Liver (tissue), 9 donors: ENCODE measurements around the gene ODAD3. TPM values are rescaled to one million over a fixed set of nuclear protein-coding genes. Genes with fewer than 3 reads are reported as not detected.
"Not testable (repeated sequence)": the region's sequence is repeated elsewhere in the genome, so short reads cannot be mapped to it uniquely, and the experiment has no call there.

ENCODE experiments used
- DNase-seq: peaks from one replicate; pipeline ENCODE4 v3.0.0-alpha.2; 2017; ENCODE audit warnings: low spot score
- H3K27ac ChIP-seq, 2 donors: one replicate each; pipeline ENCODE4 v1.7.0; 2013; ENCODE audit warnings: inconsistent platforms in 2 of 2, low read length in 2 of 2, control low read depth in 1 of 2, low read depth in 1 of 2, mild to moderate bottlenecking in 1 of 2
- H3K27me3 ChIP-seq, 4 donors: one replicate each; pipeline versions ENCODE4 v1.6.1 to v1.7.0; 2013; ENCODE audit warnings: low read length in 3 of 4, inconsistent platforms in 1 of 4, mild to moderate bottlenecking in 1 of 4, moderate library complexity in 1 of 4; ENCODE audit not compliant: control insufficient read depth in 4 of 4, insufficient read depth in 4 of 4
- H3K36me3 ChIP-seq, 4 donors: one replicate each; pipeline versions ENCODE4 v1.6.1 to v1.7.0; 2013; ENCODE audit warnings: low read length in 3 of 4, mild to moderate bottlenecking in 3 of 4, low read depth in 1 of 4, moderate library complexity in 1 of 4; ENCODE audit not compliant: control insufficient read depth in 4 of 4, insufficient read depth in 3 of 4
- H3K4me1 ChIP-seq, 4 donors: one replicate each; pipeline versions ENCODE4 v1.6.1 to v1.7.0; 2013; ENCODE audit warnings: low read length in 3 of 4, mild to moderate bottlenecking in 3 of 4, moderate library complexity in 1 of 4; ENCODE audit not compliant: control insufficient read depth in 4 of 4, insufficient read depth in 4 of 4
- H3K4me3 ChIP-seq, 3 donors: one replicate each; pipeline versions ENCODE4 v1.6.1 to v1.7.0; 2013; ENCODE audit warnings: low read length in 3 of 3, control low read depth in 1 of 3, low read depth in 1 of 3, mild to moderate bottlenecking in 1 of 3
- H3K9ac ChIP-seq, 2 donors: one replicate each; pipeline ENCODE4 v1.7.0; 2013; ENCODE audit warnings: low read length in 2 of 2, mild to moderate bottlenecking in 2 of 2, moderate library complexity in 2 of 2, control low read depth in 1 of 2, low read depth in 1 of 2
- H3K9me3 ChIP-seq, 4 donors: one replicate each; pipeline versions ENCODE4 v1.6.1 to v1.7.0; 2013; ENCODE audit warnings: low read length in 3 of 4; ENCODE audit not compliant: control insufficient read depth in 4 of 4
- EGR1 ChIP-seq, 2 donors: IDR thresholded peaks; 2 replicates each; pipeline ENCODE4 v1.6.1; 2016 to 2018; ENCODE audit warnings: antibody characterized with exemption in 2 of 2, low read depth in 2 of 2
- FOXA1 ChIP-seq: IDR thresholded peaks from 2 replicates; pipeline ENCODE4 v1.6.1; 2016; ENCODE audit warnings: antibody characterized with exemption
- FOXA2 ChIP-seq: IDR thresholded peaks from 2 replicates; pipeline ENCODE4 v1.6.1; 2016; ENCODE audit warnings: antibody characterized with exemption
- GABPA ChIP-seq, 2 donors: IDR thresholded peaks in 1 of 2; conservative IDR thresholded peaks in 1 of 2; 2 replicates each; pipeline ENCODE4 v1.6.1; 2016; ENCODE audit warnings: antibody characterized with exemption in 2 of 2, mild to moderate bottlenecking in 1 of 2, moderate library complexity in 1 of 2
- JUND ChIP-seq, 2 donors: IDR thresholded peaks; 2 replicates each; pipeline ENCODE4 v1.6.1; 2016; ENCODE audit warnings: antibody characterized with exemption in 2 of 2
- NR2F2 ChIP-seq: IDR thresholded peaks from 2 replicates; pipeline ENCODE4 v1.6.1; 2016; ENCODE audit warnings: antibody characterized with exemption
- RAD21 ChIP-seq, 2 donors: IDR thresholded peaks; 2 replicates each; pipeline ENCODE4 v1.6.1; 2016; ENCODE audit warnings: antibody characterized with exemption in 2 of 2, mild to moderate bottlenecking in 2 of 2
- RXRA ChIP-seq, 2 donors: IDR thresholded peaks; 2 replicates each; pipeline ENCODE4 v1.6.1; 2017 to 2018; ENCODE audit warnings: antibody characterized with exemption in 2 of 2, mild to moderate bottlenecking in 1 of 2
- SP1 ChIP-seq: IDR thresholded peaks from 2 replicates; pipeline ENCODE4 v1.6.1; 2018; ENCODE audit warnings: antibody characterized with exemption, mild to moderate bottlenecking
- TAF1 ChIP-seq: conservative IDR thresholded peaks from 2 replicates; pipeline ENCODE4 v1.6.1; 2016; ENCODE audit warnings: antibody characterized with exemption, mild to moderate bottlenecking
- YY1 ChIP-seq: IDR thresholded peaks from 2 replicates; pipeline ENCODE4 v1.6.1; 2016; ENCODE audit warnings: antibody characterized with exemption, mild to moderate bottlenecking
- WGBS: extraction: QIAGEN DNeasy Blood & Tissue Kit; methylation state at CpG from one replicate; pipeline ENCODE4 v1.1.7; 2013; 5-methylcytosine and 5-hydroxymethylcytosine counted together
- polyA plus RNA-seq, 2 donors: library from polyadenylated mRNA; stranded (reverse) in 1 of 2; unstranded in 1 of 2; fragments of 200-250 nt in 1 of 2; fragments of >200 nt in 1 of 2; fragmentation: Nextera tagmentation in 1 of 2; extraction: Ambion mirVana in 1 of 2; gene quantifications; one replicate each; pipeline versions ENCODE4 v1.2.1 to v1.2.3, GENCODE V29; 2013 to 2015
- total RNA-seq, 2 donors: library from RNA; depleted of rRNA; stranded (reverse); fragments of >200 nt; gene quantifications; one replicate each; pipeline ENCODE4 v1.2.3, GENCODE V29; 2014
- TF ChIP-seq, protein P1 (sequence below): IDR thresholded peaks from 2 replicates; pipeline ENCODE4 v1.6.1; 2016; ENCODE audit warnings: antibody characterized with exemption
- TF ChIP-seq, protein P2 (sequence below): IDR thresholded peaks from 2 replicates; pipeline ENCODE4 v1.6.1; 2016; ENCODE audit warnings: antibody characterized with exemption, mild to moderate bottlenecking
- TF ChIP-seq, protein P3 (sequence below): IDR thresholded peaks from 2 replicates; pipeline ENCODE4 v1.6.1; 2016; ENCODE audit warnings: antibody characterized with exemption
- TF ChIP-seq, protein P4 (sequence below): IDR thresholded peaks from 2 replicates; pipeline ENCODE4 v1.6.1; 2016; ENCODE audit warnings: antibody characterized with exemption
- TF ChIP-seq, protein P5 (sequence below): fragments of 150-350 bp; IDR thresholded peaks from 2 replicates; pipeline ENCODE4 v1.5.1; 2017; ENCODE audit warnings: improper control_type of control experiment, low read depth, low read length; ENCODE audit not compliant: missing input control
- donor health status: healthy.
- donor health status: healthy.
- donor health status: healthy.
- donor health status: healthy.
- donor health status: healthy.

Gene ODAD3
- total and polyA plus RNA-seq, 4 donors, result 0.08 to 0.46 (median 0.21) TPM; not detected in 1

DNA sequence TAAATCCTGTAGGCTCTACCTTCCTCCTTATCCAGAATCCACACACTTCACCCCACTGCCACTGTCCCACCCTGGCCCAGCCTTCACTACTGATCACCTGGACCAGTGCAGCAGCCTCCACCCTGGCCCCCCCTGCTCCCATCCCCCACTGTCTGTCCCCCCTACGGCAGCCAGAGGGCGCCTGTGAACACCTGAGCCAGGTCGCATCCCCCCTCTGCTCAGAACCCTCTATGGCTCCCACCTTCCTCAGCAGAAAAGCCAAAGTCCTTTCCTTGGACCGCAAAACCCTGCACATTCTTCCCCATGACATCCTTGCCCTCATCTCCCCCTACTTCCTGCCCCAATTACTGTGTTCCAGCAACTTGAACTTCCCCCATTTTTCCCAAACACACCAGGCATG is 25.3 kb upstream of the ODAD3 start:
- WGBS, result 43% methylated on average over 4 of the region's 4 CpGs
- Histone ChIP-seq H3K27me3 (no peaks in the 10 kb centered on the region), H3K4me3 (no peak overlapping the region), H3K27ac (no peak overlapping the region), H3K9ac (no peak overlapping the region), H3K9me3 (no peaks in the 10 kb centered on the region), H3K36me3 (no peaks in the 10 kb centered on the region), H3K4me1 (no peaks in the 10 kb centered on the region)
- TF ChIP-seq, protein P1, sequence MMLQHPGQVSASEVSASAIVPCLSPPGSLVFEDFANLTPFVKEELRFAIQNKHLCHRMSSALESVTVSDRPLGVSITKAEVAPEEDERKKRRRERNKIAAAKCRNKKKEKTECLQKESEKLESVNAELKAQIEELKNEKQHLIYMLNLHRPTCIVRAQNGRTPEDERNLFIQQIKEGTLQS, result no peak
- TF ChIP-seq, protein P2, sequence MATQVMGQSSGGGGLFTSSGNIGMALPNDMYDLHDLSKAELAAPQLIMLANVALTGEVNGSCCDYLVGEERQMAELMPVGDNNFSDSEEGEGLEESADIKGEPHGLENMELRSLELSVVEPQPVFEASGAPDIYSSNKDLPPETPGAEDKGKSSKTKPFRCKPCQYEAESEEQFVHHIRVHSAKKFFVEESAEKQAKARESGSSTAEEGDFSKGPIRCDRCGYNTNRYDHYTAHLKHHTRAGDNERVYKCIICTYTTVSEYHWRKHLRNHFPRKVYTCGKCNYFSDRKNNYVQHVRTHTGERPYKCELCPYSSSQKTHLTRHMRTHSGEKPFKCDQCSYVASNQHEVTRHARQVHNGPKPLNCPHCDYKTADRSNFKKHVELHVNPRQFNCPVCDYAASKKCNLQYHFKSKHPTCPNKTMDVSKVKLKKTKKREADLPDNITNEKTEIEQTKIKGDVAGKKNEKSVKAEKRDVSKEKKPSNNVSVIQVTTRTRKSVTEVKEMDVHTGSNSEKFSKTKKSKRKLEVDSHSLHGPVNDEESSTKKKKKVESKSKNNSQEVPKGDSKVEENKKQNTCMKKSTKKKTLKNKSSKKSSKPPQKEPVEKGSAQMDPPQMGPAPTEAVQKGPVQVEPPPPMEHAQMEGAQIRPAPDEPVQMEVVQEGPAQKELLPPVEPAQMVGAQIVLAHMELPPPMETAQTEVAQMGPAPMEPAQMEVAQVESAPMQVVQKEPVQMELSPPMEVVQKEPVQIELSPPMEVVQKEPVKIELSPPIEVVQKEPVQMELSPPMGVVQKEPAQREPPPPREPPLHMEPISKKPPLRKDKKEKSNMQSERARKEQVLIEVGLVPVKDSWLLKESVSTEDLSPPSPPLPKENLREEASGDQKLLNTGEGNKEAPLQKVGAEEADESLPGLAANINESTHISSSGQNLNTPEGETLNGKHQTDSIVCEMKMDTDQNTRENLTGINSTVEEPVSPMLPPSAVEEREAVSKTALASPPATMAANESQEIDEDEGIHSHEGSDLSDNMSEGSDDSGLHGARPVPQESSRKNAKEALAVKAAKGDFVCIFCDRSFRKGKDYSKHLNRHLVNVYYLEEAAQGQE, result no peak
- TF ChIP-seq JUND (IDR thresholded peaks at IDR 0.05) (no peak), NR2F2 (no peak), YY1 (no peak), GABPA (IDR thresholded peaks at IDR 0.05 in 1 of 2, conservative IDR thresholded peaks at IDR 0.05 in 1 of 2) (no peak), FOXA1 (no peak), EGR1 (IDR thresholded peaks at IDR 0.05; ENCODE audit: low read depth in 2 of 2) (no peak), RXRA (IDR thresholded peaks at IDR 0.05) (no peak)
- TF ChIP-seq, protein P3, sequence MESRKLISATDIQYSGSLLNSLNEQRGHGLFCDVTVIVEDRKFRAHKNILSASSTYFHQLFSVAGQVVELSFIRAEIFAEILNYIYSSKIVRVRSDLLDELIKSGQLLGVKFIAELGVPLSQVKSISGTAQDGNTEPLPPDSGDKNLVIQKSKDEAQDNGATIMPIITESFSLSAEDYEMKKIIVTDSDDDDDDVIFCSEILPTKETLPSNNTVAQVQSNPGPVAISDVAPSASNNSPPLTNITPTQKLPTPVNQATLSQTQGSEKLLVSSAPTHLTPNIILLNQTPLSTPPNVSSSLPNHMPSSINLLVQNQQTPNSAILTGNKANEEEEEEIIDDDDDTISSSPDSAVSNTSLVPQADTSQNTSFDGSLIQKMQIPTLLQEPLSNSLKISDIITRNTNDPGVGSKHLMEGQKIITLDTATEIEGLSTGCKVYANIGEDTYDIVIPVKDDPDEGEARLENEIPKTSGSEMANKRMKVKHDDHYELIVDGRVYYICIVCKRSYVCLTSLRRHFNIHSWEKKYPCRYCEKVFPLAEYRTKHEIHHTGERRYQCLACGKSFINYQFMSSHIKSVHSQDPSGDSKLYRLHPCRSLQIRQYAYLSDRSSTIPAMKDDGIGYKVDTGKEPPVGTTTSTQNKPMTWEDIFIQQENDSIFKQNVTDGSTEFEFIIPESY, result no peak
- TF ChIP-seq, protein P4, sequence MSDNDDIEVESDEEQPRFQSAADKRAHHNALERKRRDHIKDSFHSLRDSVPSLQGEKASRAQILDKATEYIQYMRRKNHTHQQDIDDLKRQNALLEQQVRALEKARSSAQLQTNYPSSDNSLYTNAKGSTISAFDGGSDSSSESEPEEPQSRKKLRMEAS, result no peak
- DNase-seq, result no peak

DNA sequence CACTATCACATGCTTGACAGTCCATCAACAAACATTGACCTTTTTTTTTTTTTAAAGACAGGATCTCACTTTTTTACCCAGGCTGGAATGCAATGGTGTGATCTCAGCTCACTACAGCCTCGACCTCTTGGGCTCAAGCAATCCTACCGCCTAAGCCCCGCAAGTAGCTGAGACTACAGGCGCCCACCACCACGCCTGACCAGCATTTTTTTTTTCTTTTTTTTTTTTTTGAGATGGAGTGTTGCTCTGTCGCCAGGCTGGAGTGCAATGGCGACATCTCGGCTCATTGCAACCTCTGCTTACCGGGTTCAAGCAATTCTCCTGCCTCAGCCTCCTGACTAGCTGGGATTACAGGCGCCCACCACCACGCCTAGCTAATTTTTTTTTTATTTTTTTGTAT is 24.0 kb upstream of the ODAD3 start:
- not testable (repeated sequence) for H3K27ac ChIP-seq, H3K36me3 ChIP-seq, H3K4me1 ChIP-seq, H3K27me3 ChIP-seq, H3K4me3 ChIP-seq, DNase-seq, H3K9ac ChIP-seq, H3K9me3 ChIP-seq
- WGBS, result 78% methylated on average over 11 of the region's 11 CpGs

DNA sequence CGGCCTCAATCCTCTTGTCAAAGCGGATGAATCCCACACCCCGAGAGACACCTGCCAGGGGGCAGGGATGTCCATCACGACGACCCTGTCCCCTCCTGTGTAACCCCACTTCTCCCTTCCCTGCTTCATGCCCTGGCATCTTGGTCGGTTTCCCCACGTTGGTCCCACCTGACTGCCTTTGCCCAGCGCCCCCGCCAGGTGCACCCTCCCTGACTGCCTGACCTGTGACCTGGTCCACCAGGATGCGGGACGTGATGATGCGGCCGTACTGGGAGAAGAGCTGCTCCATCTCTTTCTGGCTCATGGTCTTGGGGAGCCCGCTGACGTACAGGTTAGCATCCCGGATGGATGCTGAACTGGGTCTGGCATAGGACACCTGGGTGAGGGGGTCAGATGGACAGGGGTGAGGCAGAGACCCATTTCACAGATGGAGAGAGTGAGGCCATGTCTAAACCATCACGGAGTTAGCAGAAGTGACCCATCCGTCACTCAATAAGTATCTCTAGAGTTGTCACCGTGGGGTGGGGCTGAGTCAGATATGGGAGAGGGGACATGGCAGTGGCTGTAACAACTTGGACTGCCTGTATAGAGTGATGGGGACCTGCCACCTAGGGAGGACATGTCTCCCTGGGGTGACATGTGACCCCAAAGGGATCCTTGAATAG is 23.4 kb upstream of the ODAD3 start:
- no peaks in the 10 kb centered on the region for H3K36me3 ChIP-seq
- H3K27me3 ChIP-seq, result no peaks in the 10 kb centered on the region
- WGBS, result 86% methylated on average over 19 of the region's 19 CpGs
- DNase-seq, result no peak
- TF ChIP-seq, protein P1, result no peak
- no peak for TF ChIP-seq NR2F2
- no peak for TF ChIP-seq RAD21 (IDR thresholded peaks at IDR 0.05)
- TF ChIP-seq, protein P3, result no peak
- TF ChIP-seq, protein P4, result no peak
- TF ChIP-seq GABPA (IDR thresholded peaks at IDR 0.05 in 1 of 2, conservative IDR thresholded peaks at IDR 0.05 in 1 of 2), result no peak
- TF ChIP-seq, protein P5, sequence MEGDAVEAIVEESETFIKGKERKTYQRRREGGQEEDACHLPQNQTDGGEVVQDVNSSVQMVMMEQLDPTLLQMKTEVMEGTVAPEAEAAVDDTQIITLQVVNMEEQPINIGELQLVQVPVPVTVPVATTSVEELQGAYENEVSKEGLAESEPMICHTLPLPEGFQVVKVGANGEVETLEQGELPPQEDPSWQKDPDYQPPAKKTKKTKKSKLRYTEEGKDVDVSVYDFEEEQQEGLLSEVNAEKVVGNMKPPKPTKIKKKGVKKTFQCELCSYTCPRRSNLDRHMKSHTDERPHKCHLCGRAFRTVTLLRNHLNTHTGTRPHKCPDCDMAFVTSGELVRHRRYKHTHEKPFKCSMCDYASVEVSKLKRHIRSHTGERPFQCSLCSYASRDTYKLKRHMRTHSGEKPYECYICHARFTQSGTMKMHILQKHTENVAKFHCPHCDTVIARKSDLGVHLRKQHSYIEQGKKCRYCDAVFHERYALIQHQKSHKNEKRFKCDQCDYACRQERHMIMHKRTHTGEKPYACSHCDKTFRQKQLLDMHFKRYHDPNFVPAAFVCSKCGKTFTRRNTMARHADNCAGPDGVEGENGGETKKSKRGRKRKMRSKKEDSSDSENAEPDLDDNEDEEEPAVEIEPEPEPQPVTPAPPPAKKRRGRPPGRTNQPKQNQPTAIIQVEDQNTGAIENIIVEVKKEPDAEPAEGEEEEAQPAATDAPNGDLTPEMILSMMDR, result no peak
- no peak for TF ChIP-seq FOXA2
- no peak for TF ChIP-seq TAF1
- TF ChIP-seq SP1, result no peak
- no peak overlapping the region for H3K27ac ChIP-seq
- no peaks in the 10 kb centered on the region for H3K9me3 ChIP-seq
- no peak overlapping the region for H3K4me3 ChIP-seq
- no peak overlapping the region for H3K9ac ChIP-seq
- H3K4me1 ChIP-seq, result no peaks in the 10 kb centered on the region
